ENCODE data around the gene GIMAP7. TPM values are rescaled to one million over a fixed set of nuclear protein-coding genes. Genes with fewer than 3 reads are reported as not detected.

Gene GIMAP7
- total RNA-seq, 2 donors from 2014 or later: 3.6 to 5.7 TPM

DNA sequence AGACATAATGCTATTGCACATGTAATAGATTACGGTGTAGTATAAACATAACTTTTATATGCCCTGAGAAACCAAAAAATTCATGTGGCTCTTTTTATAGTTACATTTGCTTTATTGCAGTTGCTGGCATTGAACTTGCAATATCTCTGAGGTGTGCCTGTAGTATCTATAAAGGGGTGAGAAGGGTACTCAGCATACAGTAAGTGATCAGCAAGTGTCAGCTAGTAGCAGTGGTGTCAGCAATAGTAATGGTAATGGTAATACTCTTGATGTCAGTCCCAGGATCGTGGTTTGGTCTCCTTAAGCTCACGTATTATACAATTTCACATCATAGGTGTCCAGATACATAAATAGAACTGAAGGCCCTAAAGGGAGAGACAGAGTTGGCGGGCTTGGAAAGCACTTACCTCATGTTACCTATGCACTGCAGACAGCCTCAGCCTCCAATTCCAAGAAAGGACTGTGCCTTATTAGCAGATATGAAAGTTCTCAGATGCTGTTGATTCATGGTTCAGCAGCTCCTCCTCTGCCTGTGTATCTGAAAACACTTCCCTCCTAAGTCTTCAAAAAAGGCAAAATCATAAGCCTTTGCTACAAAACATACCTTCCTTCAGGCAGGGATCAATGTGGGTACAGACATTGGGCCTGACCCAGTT, 6.6 kb upstream of the GIMAP7 start:
- Histone ChIP-seq H3K4me1 (no peaks in the 10 kb centered on the region), H3K36me3 (replicated peaks in 1 of 2; ENCODE audit: insufficient read depth in 1 of 2, low read depth in 2 of 2) (no peaks in the 10 kb centered on the region), H3K27me3 (no peaks in the 10 kb centered on the region), H3K4me3 (no peak overlapping the region), H3K27ac (no peak overlapping the region), H3K9me3 (no peaks in the 10 kb centered on the region)
- TF ChIP-seq POLR2A (IDR thresholded peaks at IDR 0.05): no peak
- TF ChIP-seq, protein P1, sequence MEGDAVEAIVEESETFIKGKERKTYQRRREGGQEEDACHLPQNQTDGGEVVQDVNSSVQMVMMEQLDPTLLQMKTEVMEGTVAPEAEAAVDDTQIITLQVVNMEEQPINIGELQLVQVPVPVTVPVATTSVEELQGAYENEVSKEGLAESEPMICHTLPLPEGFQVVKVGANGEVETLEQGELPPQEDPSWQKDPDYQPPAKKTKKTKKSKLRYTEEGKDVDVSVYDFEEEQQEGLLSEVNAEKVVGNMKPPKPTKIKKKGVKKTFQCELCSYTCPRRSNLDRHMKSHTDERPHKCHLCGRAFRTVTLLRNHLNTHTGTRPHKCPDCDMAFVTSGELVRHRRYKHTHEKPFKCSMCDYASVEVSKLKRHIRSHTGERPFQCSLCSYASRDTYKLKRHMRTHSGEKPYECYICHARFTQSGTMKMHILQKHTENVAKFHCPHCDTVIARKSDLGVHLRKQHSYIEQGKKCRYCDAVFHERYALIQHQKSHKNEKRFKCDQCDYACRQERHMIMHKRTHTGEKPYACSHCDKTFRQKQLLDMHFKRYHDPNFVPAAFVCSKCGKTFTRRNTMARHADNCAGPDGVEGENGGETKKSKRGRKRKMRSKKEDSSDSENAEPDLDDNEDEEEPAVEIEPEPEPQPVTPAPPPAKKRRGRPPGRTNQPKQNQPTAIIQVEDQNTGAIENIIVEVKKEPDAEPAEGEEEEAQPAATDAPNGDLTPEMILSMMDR (IDR thresholded peaks at IDR 0.05): no peak
- intact Hi-C loops (cut with DNase I): no loop called here
- WGBS, 2 donors: 79 to 90% methylated on average over 4 of the region's 4 CpGs
- DNase-seq (no peak), ATAC-seq (no peak)

DNA sequence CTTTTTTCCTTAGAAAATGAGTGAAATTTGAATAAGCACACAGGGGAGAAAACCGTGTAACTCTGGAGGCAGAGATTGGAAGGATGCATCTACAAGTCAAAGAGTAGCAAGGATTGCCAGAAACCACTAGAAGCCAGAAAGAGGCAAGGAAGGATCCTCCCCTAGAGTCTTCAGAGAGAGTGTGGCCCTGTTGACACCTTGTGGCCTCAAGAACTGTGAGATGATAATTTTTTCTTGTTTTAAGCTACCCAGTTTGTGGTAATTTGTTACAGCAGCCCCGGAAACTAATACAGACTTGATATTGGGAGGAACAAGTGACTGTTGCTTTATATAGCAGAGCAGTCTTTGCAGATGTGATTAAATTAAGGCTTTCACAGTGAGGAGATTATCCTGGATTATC, 3.6 kb upstream of the GIMAP7 start:
- ATAC-seq (no peak), DNase-seq (no peak)
- no peak overlapping the region for H3K4me3 ChIP-seq
- no peak overlapping the region for H3K27ac ChIP-seq
- no peaks in the 10 kb centered on the region for H3K9me3 ChIP-seq
- no peaks in the 10 kb centered on the region for H3K4me1 ChIP-seq
- H3K36me3 ChIP-seq (replicated peaks in 1 of 2; ENCODE audit: insufficient read depth in 1 of 2, low read depth in 2 of 2): no peaks in the 10 kb centered on the region
- WGBS, 2 donors: 59 to 62% methylated on average over 2 of the region's 2 CpGs
- intact Hi-C loops (cut with DNase I): no loop called here
- H3K27me3 ChIP-seq: no peaks in the 10 kb centered on the region
- TF ChIP-seq POLR2A (IDR thresholded peaks at IDR 0.05): no peak
- TF ChIP-seq, protein P1 (IDR thresholded peaks at IDR 0.05): no peak

DNA sequence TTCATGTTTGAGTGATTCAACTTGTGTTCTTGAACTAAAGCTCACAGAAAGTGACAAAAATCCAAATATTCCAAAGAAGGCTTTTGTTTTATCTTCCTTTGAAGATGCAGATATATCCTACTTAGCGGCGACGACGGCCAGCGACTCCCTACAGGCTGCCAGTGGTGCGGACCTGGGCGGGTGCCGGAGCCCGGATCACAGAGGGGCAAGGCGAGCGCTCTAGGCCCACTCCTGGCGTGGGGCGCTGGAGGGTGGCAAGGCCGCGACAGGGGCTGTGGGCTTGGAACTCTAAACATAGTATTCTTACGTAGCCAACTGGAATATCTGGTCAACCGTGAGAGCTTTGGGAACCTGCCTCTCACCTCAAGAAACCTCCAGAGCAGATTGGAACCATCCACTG, 914 bp upstream of the GIMAP7 start:
- 83 to 86% methylated on average over 15 to 17 of the region's 17 CpGs for WGBS, 2 donors
- H3K9me3 ChIP-seq: no peaks in the 10 kb centered on the region
- DNase-seq (no peak), ATAC-seq (no peak)
- TF ChIP-seq, protein P1 (IDR thresholded peaks at IDR 0.05): no peak
- TF ChIP-seq POLR2A (IDR thresholded peaks at IDR 0.05): no peak
- no peaks in the 10 kb centered on the region for H3K4me1 ChIP-seq
- intact Hi-C loops (cut with DNase I): no loop called here
- H3K4me3 ChIP-seq: no peak overlapping the region
- H3K36me3 ChIP-seq (replicated peaks in 1 of 2; ENCODE audit: insufficient read depth in 1 of 2, low read depth in 2 of 2): no peaks in the 10 kb centered on the region
- no peaks in the 10 kb centered on the region for H3K27me3 ChIP-seq
- H3K27ac ChIP-seq: peak overlapping the region in 1 of 4 donors; percentile 13

DNA sequence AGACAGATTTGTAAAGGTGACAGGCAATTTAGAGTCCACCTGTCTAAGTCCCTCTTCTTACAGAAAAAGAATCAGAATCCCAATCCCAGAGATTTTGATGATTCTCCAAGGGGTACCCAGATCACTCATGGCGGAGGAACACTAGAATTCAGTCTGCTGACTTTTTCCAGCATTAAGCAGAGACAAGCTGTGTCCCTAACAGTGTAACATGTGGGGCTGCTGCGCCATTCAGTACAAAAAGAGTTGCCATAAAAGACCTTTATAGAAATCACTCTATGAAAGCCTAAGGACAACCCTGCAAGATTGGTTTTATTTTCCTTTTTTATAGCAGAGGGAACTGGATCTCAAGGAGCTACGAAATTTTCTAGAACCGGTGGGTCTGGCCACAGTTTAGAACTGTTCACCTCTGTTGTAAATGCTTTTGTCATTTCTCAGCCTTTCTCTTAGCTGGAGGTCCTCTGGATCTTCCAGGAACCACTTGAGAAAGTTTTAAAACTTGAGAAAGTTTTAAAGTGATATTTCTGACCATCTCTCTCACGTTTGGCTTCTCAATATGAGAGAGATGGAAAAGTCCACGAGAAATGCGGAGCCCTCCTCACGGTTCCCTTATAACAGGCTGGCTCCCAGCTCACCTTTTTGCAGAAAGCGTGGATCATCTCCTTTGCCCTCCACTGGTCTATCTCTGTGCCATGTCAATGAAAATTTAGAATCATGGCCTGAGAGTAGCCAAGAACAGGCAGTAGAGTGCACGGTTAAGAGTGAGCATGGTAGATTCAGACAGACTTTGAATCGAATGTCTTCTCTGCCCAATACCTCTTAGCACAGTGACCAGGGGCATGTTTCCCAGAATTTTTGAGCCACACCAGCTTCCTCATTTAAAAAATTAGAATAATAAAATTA, 826 bp downstream of the GIMAP7 start:
- 62 to 74% methylated on average over 11 of the region's 11 CpGs for WGBS, 2 donors
- no peaks in the 10 kb centered on the region for H3K36me3 ChIP-seq (replicated peaks in 1 of 2; ENCODE audit: insufficient read depth in 1 of 2, low read depth in 2 of 2)
- intact Hi-C loops (cut with DNase I): no loop called here
- TF ChIP-seq, protein P1 (IDR thresholded peaks at IDR 0.05): no peak
- TF ChIP-seq POLR2A (IDR thresholded peaks at IDR 0.05): no peak
- no peaks in the 10 kb centered on the region for H3K4me1 ChIP-seq
- no peak for DNase-seq
- peak overlapping the region in 1 of 2 donors; percentile 4 for H3K4me3 ChIP-seq
- H3K27ac ChIP-seq: peak overlapping the region in 1 of 4 donors; percentile 24
- H3K9me3 ChIP-seq: no peaks in the 10 kb centered on the region
- ATAC-seq: no peak
- no peaks in the 10 kb centered on the region for H3K27me3 ChIP-seq

All from body of pancreas (tissue), 4 donors.